ENCODE measurements around the gene HCCS.

- TF ChIP-seq POLR2A (IDR thresholded peaks at IDR 0.05): no peak
- peak in 1 of 3 donors; percentile 4 for TF ChIP-seq POLR2AphosphoS5 (IDR thresholded peaks at IDR 0.05)
- peak in 4 of 7 experiments; percentile 25 to 55 (median 30) for TF ChIP-seq CTCF (IDR thresholded peaks at IDR 0.05)
- no peak for TF ChIP-seq EP300 (IDR thresholded peaks at IDR 0.05)
Measured at GRCh38 chrX:11100281-11101035, 10.7 kb upstream of the HCCS start.

Data from stomach (tissue), 4 donors.